ENCODE results near the gene AK6.

The AK6 gene
- total RNA-seq: 2.9 to 5.2 (median 3.9) reads per million in 3 donors

- peak within 1 kb of the TSS; percentile 99 for H3K27ac ChIP-seq (ENCODE audit: insufficient read depth, low read length, poor library complexity, severe bottlenecking)
- H3K36me3 ChIP-seq (ENCODE audit: control insufficient read depth, insufficient read depth, low read length): peaks cover 18% of the 10 kb centered on the region
- no peaks in the 10 kb centered on the region for H3K9me3 ChIP-seq (ENCODE audit: control insufficient read depth, low read length)
- peak; percentile 81 to 88 (median 87) for DNase-seq
- no peaks in the 10 kb centered on the region for H3K27me3 ChIP-seq (replicated peaks; ENCODE audit: control insufficient read depth, insufficient read depth, low read length, poor library complexity, severe bottlenecking)
- H3K4me3 ChIP-seq (ENCODE audit: insufficient read depth, low read depth, low read length, poor library complexity, severe bottlenecking): peak within 1 kb of the TSS; percentile 94
- peaks cover 6% of the 10 kb centered on the region for H3K4me1 ChIP-seq (ENCODE audit: control insufficient read depth, insufficient read depth, low read length, poor library complexity, severe bottlenecking)
Observed at GRCh38 chr5:69369340-69370121, at the start of gene AK6, which contains the start of the genes RAD17 and TAF9. Gene AK6, minus strand, starts transcription at chr5:69369520. Its CDS starts 30 bp downstream, at chr5:69369490. Gene RAD17, plus strand, starts transcription at chr5:69369818. Its CDS starts 2,391 bp downstream, at chr5:69372209. Gene TAF9, minus strand, starts transcription at chr5:69369520. Its CDS starts 3,783 bp downstream, at chr5:69365737.

- no peaks in the 10 kb centered on the region for H3K27me3 ChIP-seq (replicated peaks; ENCODE audit: control insufficient read depth, insufficient read depth, low read length, poor library complexity, severe bottlenecking)
- no peaks in the 10 kb centered on the region for H3K9me3 ChIP-seq (ENCODE audit: control insufficient read depth, low read length)
- H3K36me3 ChIP-seq (ENCODE audit: control insufficient read depth, insufficient read depth, low read length): no peaks in the 10 kb centered on the region
- no peak overlapping the region for H3K4me3 ChIP-seq (ENCODE audit: insufficient read depth, low read depth, low read length, poor library complexity, severe bottlenecking)
- no peak for DNase-seq
- H3K4me1 ChIP-seq (ENCODE audit: control insufficient read depth, insufficient read depth, low read length, poor library complexity, severe bottlenecking): no peaks in the 10 kb centered on the region
- no peak overlapping the region for H3K27ac ChIP-seq (ENCODE audit: insufficient read depth, low read length, poor library complexity, severe bottlenecking)
Observed at GRCh38 chr5:69418554-69418953, 49.2 kb upstream of the AK6 start.

GRCh38 chr5:69416699-69417098, 47.4 kb upstream of the AK6 start:
- Histone ChIP-seq H3K4me1 (ENCODE audit: control insufficient read depth, insufficient read depth, low read length, poor library complexity, severe bottlenecking) (no peaks in the 10 kb centered on the region), H3K4me3 (ENCODE audit: insufficient read depth, low read depth, low read length, poor library complexity, severe bottlenecking) (no peak overlapping the region), H3K9me3 (ENCODE audit: control insufficient read depth, low read length) (no peaks in the 10 kb centered on the region), H3K27me3 (replicated peaks; ENCODE audit: control insufficient read depth, insufficient read depth, low read length, poor library complexity, severe bottlenecking) (no peaks in the 10 kb centered on the region), H3K27ac (ENCODE audit: insufficient read depth, low read length, poor library complexity, severe bottlenecking) (no peak overlapping the region), H3K36me3 (ENCODE audit: control insufficient read depth, insufficient read depth, low read length) (no peaks in the 10 kb centered on the region)
- DNase-seq: no peak

- Histone ChIP-seq H3K27me3 (replicated peaks; ENCODE audit: control insufficient read depth, insufficient read depth, low read length, poor library complexity, severe bottlenecking) (no peaks in the 10 kb centered on the region), H3K9me3 (ENCODE audit: control insufficient read depth, low read length) (no peaks in the 10 kb centered on the region), H3K36me3 (ENCODE audit: control insufficient read depth, insufficient read depth, low read length) (no peaks in the 10 kb centered on the region), H3K4me3 (ENCODE audit: insufficient read depth, low read depth, low read length, poor library complexity, severe bottlenecking) (no peak overlapping the region), H3K27ac (ENCODE audit: insufficient read depth, low read length, poor library complexity, severe bottlenecking) (no peak overlapping the region), H3K4me1 (ENCODE audit: control insufficient read depth, insufficient read depth, low read length, poor library complexity, severe bottlenecking) (no peaks in the 10 kb centered on the region)
- no peak for DNase-seq
Observed at GRCh38 chr5:69416180-69416579, 46.9 kb upstream of the AK6 start.

GRCh38 chr5:69415584-69415958, 46.3 kb upstream of the AK6 start:
- DNase-seq: no peak
- no peaks in the 10 kb centered on the region for H3K27me3 ChIP-seq (replicated peaks; ENCODE audit: control insufficient read depth, insufficient read depth, low read length, poor library complexity, severe bottlenecking)
- H3K4me1 ChIP-seq (ENCODE audit: control insufficient read depth, insufficient read depth, low read length, poor library complexity, severe bottlenecking): no peaks in the 10 kb centered on the region
- H3K4me3 ChIP-seq (ENCODE audit: insufficient read depth, low read depth, low read length, poor library complexity, severe bottlenecking): peak overlapping the region; percentile 65
- no peaks in the 10 kb centered on the region for H3K36me3 ChIP-seq (ENCODE audit: control insufficient read depth, insufficient read depth, low read length)
- peak overlapping the region; percentile 28 for H3K27ac ChIP-seq (ENCODE audit: insufficient read depth, low read length, poor library complexity, severe bottlenecking)
- no peaks in the 10 kb centered on the region for H3K9me3 ChIP-seq (ENCODE audit: control insufficient read depth, low read length)

- Histone ChIP-seq H3K4me1 (ENCODE audit: control insufficient read depth, insufficient read depth, low read length, poor library complexity, severe bottlenecking) (no peaks in the 10 kb centered on the region), H3K36me3 (ENCODE audit: control insufficient read depth, insufficient read depth, low read length) (no peaks in the 10 kb centered on the region), H3K27ac (ENCODE audit: insufficient read depth, low read length, poor library complexity, severe bottlenecking) (peak within 1 kb of the TSS; percentile 28), H3K27me3 (replicated peaks; ENCODE audit: control insufficient read depth, insufficient read depth, low read length, poor library complexity, severe bottlenecking) (no peaks in the 10 kb centered on the region), H3K9me3 (ENCODE audit: control insufficient read depth, low read length) (no peaks in the 10 kb centered on the region), H3K4me3 (ENCODE audit: insufficient read depth, low read depth, low read length, poor library complexity, severe bottlenecking) (peak within 1 kb of the TSS; percentile 65)
- DNase-seq: peak; percentile 13 to 44 (median 33)
Observed at GRCh38 chr5:69414885-69415583, 45.7 kb upstream of the AK6 start, which contains the start of gene MARVELD2. Gene MARVELD2, plus strand, starts transcription at chr5:69415116. Its CDS starts 4,270 bp downstream, at chr5:69419386.

- no peak for DNase-seq
- Histone ChIP-seq H3K36me3 (ENCODE audit: control insufficient read depth, insufficient read depth, low read length) (peaks cover 12% of the 10 kb centered on the region), H3K9me3 (ENCODE audit: control insufficient read depth, low read length) (no peaks in the 10 kb centered on the region), H3K4me3 (ENCODE audit: insufficient read depth, low read depth, low read length, poor library complexity, severe bottlenecking) (no peak overlapping the region), H3K27me3 (replicated peaks; ENCODE audit: control insufficient read depth, insufficient read depth, low read length, poor library complexity, severe bottlenecking) (no peaks in the 10 kb centered on the region), H3K27ac (ENCODE audit: insufficient read depth, low read length, poor library complexity, severe bottlenecking) (no peak overlapping the region), H3K4me1 (ENCODE audit: control insufficient read depth, insufficient read depth, low read length, poor library complexity, severe bottlenecking) (no peaks in the 10 kb centered on the region)
Observed at GRCh38 chr5:69404659-69405330, 35.5 kb upstream of the AK6 start.

GRCh38 chr5:69378376-69378775, 9.1 kb upstream of the AK6 start:
- H3K9me3 ChIP-seq (ENCODE audit: control insufficient read depth, low read length): no peaks in the 10 kb centered on the region
- H3K4me1 ChIP-seq (ENCODE audit: control insufficient read depth, insufficient read depth, low read length, poor library complexity, severe bottlenecking): no peaks in the 10 kb centered on the region
- no peak overlapping the region for H3K4me3 ChIP-seq (ENCODE audit: insufficient read depth, low read depth, low read length, poor library complexity, severe bottlenecking)
- H3K36me3 ChIP-seq (ENCODE audit: control insufficient read depth, insufficient read depth, low read length): peaks cover 22% of the 10 kb centered on the region
- H3K27ac ChIP-seq (ENCODE audit: insufficient read depth, low read length, poor library complexity, severe bottlenecking): no peak overlapping the region
- no peak for DNase-seq
- no peaks in the 10 kb centered on the region for H3K27me3 ChIP-seq (replicated peaks; ENCODE audit: control insufficient read depth, insufficient read depth, low read length, poor library complexity, severe bottlenecking)

- Histone ChIP-seq H3K9me3 (ENCODE audit: control insufficient read depth, low read length) (no peaks in the 10 kb centered on the region), H3K4me1 (ENCODE audit: control insufficient read depth, insufficient read depth, low read length, poor library complexity, severe bottlenecking) (no peaks in the 10 kb centered on the region), H3K27me3 (replicated peaks; ENCODE audit: control insufficient read depth, insufficient read depth, low read length, poor library complexity, severe bottlenecking) (no peaks in the 10 kb centered on the region), H3K27ac (ENCODE audit: insufficient read depth, low read length, poor library complexity, severe bottlenecking) (no peak overlapping the region), H3K36me3 (ENCODE audit: control insufficient read depth, insufficient read depth, low read length) (peaks cover 22% of the 10 kb centered on the region), H3K4me3 (ENCODE audit: insufficient read depth, low read depth, low read length, poor library complexity, severe bottlenecking) (no peak overlapping the region)
- DNase-seq: no peak
Observed at GRCh38 chr5:69374911-69375446, 5.7 kb upstream of the AK6 start.

All from effector memory CD4-positive, alpha-beta T cell (primary cell).